GM12878 (cell line): ENCODE measurements around the gene LTB4R2. TPM values are rescaled to one million over a fixed set of nuclear protein-coding genes. Genes with fewer than 3 reads are reported as not detected.

ENCODE experiments used
- BMI1 ChIP-seq: fragments of 450-650 bp; IDR thresholded peaks from 2 replicates; pipeline ENCODE4 v1.6.1; 2016; ENCODE audit warnings: mild to moderate bottlenecking, moderate library complexity, borderline replicate concordance
- CHD1 ChIP-seq: IDR thresholded peaks from 2 replicates; pipeline ENCODE4 v1.6.1; 2012; ENCODE audit warnings: low read depth, low read length, improper control_type of control experiment
- CREB1 ChIP-seq: IDR thresholded peaks from 2 replicates; pipeline ENCODE4 v1.6.1; 2012; ENCODE audit warnings: low read depth, mild to moderate bottlenecking, inconsistent platforms
- CREM ChIP-seq: IDR thresholded peaks from 2 replicates; pipeline ENCODE4 v1.6.1; 2014; ENCODE audit warnings: antibody characterized with exemption, low read depth
- DPF2 ChIP-seq: fragments of 450-650 bp; IDR thresholded peaks from 2 replicates; pipeline ENCODE4 v1.6.1; 2017; ENCODE audit warnings: mild to moderate bottlenecking
- EGR1 ChIP-seq, 2 experiments: IDR thresholded peaks; 1 replicate in 1 of 2; 2 replicates in 1 of 2; pipeline ENCODE4 v1.6.1; 2011 to 2012; ENCODE audit warnings: low read depth in 2 of 2, low read length in 2 of 2, borderline replicate concordance in 1 of 2, mild to moderate bottlenecking in 1 of 2, moderate library complexity in 1 of 2
- ETV6 ChIP-seq, 2 experiments: fragments of 450-650 bp in 1 of 2; IDR thresholded peaks in 1 of 2; conservative IDR thresholded peaks in 1 of 2; 2 replicates each; pipeline ENCODE4 v1.6.1; 2014; ENCODE audit warnings: antibody characterized with exemption in 1 of 2, borderline replicate concordance in 1 of 2, low read depth in 1 of 2, mild to moderate bottlenecking in 1 of 2, moderate library complexity in 1 of 2
- FOXM1 ChIP-seq: IDR thresholded peaks from 2 replicates; pipeline ENCODE4 v1.6.1; 2012; ENCODE audit warnings: low read depth, mild to moderate bottlenecking, inconsistent platforms, low read length, moderate library complexity
- HCFC1 ChIP-seq: fragments of 150-350 bp; IDR thresholded peaks from 2 replicates; pipeline ENCODE4 v1.6.1; 2014; ENCODE audit warnings: low read length
- HDAC2 ChIP-seq: fragments of 200-600 bp; sonication (generic); IDR thresholded peaks from 2 replicates; pipeline ENCODE4 v1.6.1; 2017
- IKZF1 ChIP-seq: fragments of 450-650 bp; conservative IDR thresholded peaks from 2 replicates; pipeline ENCODE4 v1.6.1; 2017; ENCODE audit warnings: antibody characterized with exemption, mild to moderate bottlenecking
- MXI1 ChIP-seq: fragments of 150-350 bp; IDR thresholded peaks from 2 replicates; pipeline ENCODE4 v1.6.1; 2011; ENCODE audit warnings: low read depth, mild to moderate bottlenecking, inconsistent platforms, low read length, improper control_type of control experiment
- NBN ChIP-seq: fragments of 450-650 bp; IDR thresholded peaks from 2 replicates; pipeline ENCODE4 v1.6.1; 2016
- NKRF ChIP-seq: fragments of 450-650 bp; conservative IDR thresholded peaks from 2 replicates; pipeline ENCODE4 v1.6.1; 2017; ENCODE audit warnings: mild to moderate bottlenecking, moderate library complexity
- POLR2A ChIP-seq: IDR thresholded peaks from 2 replicates; pipeline ENCODE4 v1.6.1; 2011; ENCODE audit warnings: low read depth, mild to moderate bottlenecking, low read length
- RFX5 ChIP-seq: IDR thresholded peaks from 2 replicates; pipeline ENCODE4 v1.6.1; 2011; ENCODE audit warnings: low read depth, low read length, improper control_type of control experiment
- SMAD5 ChIP-seq: IDR thresholded peaks from 2 replicates; pipeline ENCODE4 v1.6.1; 2016; ENCODE audit warnings: antibody characterized with exemption, low read depth
- SP1 ChIP-seq: IDR thresholded peaks from one replicate; pipeline ENCODE4 v1.6.1; 2011; ENCODE audit warnings: low read depth, low read length
- SREBF2 ChIP-seq: IDR thresholded peaks from 2 replicates; pipeline ENCODE4 v1.6.1; 2012; ENCODE audit warnings: mild to moderate bottlenecking, low read length
- SRF ChIP-seq, 2 experiments: IDR thresholded peaks; 2 replicates each; pipeline ENCODE4 v1.6.1; 2011; ENCODE audit warnings: low read depth in 2 of 2, low read length in 2 of 2, mild to moderate bottlenecking in 1 of 2, moderate library complexity in 1 of 2
- TARDBP ChIP-seq: IDR thresholded peaks from 2 replicates; pipeline ENCODE4 v1.6.1; 2016; ENCODE audit warnings: borderline replicate concordance
- TBL1XR1 ChIP-seq: IDR thresholded peaks from 2 replicates; pipeline ENCODE4 v1.6.1; 2012; ENCODE audit warnings: low read depth, low read length, improper control_type of control experiment
- polyA plus RNA-seq, 11 experiments: library from polyadenylated mRNA; depleted of rRNA in 4 of 11; unstranded in 6 of 11; stranded (reverse) in 5 of 11; fragments of >200 nt; fragmentation: Nextera tagmentation in 4 of 11; fragmentation: Illumina TruSeq in 1 of 11; extraction: Ambion mirVana in 4 of 11; extraction: Trizol in 1 of 11; gene quantifications; 1 replicate in 1 of 11; 2 replicates in 10 of 11; pipeline versions ENCODE4 v1.2.1 to v1.2.3, GENCODE V29; 2011 to 2016; ENCODE audit warnings: inconsistent platforms in 2 of 11, missing spikeins in 2 of 11, low read depth in 1 of 11
- total RNA-seq, 4 experiments: library from RNA; depleted of rRNA in 3 of 4; stranded (reverse); fragments of >200 nt in 3 of 4; fragmentation: Illumina TruSeq in 1 of 4; extraction: Trizol in 1 of 4; gene quantifications; 2 replicates each; pipeline versions ENCODE4 v1.2.1 to v1.2.3, GENCODE V29; 2013 to 2021
- TF ChIP-seq, protein P1 (sequence below): fragments of 450-650 bp; formaldehyde crosslinking; IDR thresholded peaks from 2 replicates; pipeline ENCODE4 v1.4.0; 2020; ENCODE audit warnings: mild to moderate bottlenecking, moderate library complexity
- TF ChIP-seq, protein P2 (sequence below): IDR thresholded peaks from 2 replicates; pipeline ENCODE4 v1.6.1; 2011; ENCODE audit warnings: borderline replicate concordance, low read depth, mild to moderate bottlenecking, moderate library complexity, mixed read lengths, low read length; ENCODE audit not compliant: insufficient read depth; ENCODE audit errors: extremely low read length
- TF ChIP-seq, protein P3 (sequence below): IDR thresholded peaks from 2 replicates; pipeline ENCODE4 v1.6.1; 2012; ENCODE audit warnings: low read depth, low read length, improper control_type of control experiment

The LTB4R2 gene
- total and polyA plus RNA-seq, 10 of the 15 experiments (the other 5 are each of a cell fraction or from before 2014, with no cell fraction given) = 0.06 to 16.0 (median 2.6) TPM

- TF ChIP-seq NKRF = peak; percentile 89
- peak; percentile 85 for TF ChIP-seq POLR2A
- TF ChIP-seq, protein P1, sequence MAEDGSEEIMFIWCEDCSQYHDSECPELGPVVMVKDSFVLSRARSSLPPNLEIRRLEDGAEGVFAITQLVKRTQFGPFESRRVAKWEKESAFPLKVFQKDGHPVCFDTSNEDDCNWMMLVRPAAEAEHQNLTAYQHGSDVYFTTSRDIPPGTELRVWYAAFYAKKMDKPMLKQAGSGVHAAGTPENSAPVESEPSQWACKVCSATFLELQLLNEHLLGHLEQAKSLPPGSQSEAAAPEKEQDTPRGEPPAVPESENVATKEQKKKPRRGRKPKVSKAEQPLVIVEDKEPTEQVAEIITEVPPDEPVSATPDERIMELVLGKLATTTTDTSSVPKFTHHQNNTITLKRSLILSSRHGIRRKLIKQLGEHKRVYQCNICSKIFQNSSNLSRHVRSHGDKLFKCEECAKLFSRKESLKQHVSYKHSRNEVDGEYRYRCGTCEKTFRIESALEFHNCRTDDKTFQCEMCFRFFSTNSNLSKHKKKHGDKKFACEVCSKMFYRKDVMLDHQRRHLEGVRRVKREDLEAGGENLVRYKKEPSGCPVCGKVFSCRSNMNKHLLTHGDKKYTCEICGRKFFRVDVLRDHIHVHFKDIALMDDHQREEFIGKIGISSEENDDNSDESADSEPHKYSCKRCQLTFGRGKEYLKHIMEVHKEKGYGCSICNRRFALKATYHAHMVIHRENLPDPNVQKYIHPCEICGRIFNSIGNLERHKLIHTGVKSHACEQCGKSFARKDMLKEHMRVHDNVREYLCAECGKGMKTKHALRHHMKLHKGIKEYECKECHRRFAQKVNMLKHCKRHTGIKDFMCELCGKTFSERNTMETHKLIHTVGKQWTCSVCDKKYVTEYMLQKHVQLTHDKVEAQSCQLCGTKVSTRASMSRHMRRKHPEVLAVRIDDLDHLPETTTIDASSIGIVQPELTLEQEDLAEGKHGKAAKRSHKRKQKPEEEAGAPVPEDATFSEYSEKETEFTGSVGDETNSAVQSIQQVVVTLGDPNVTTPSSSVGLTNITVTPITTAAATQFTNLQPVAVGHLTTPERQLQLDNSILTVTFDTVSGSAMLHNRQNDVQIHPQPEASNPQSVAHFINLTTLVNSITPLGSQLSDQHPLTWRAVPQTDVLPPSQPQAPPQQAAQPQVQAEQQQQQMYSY (CRISPR knock-in tag) = no peak
- TF ChIP-seq CREB1 = peak; percentile 100
- peak; percentile 88 for TF ChIP-seq SP1
- TF ChIP-seq CREM = peak; percentile 100
- TF ChIP-seq HCFC1 = peak; percentile 78
- peak; percentile 95 for TF ChIP-seq MXI1
- no peak for TF ChIP-seq RFX5
- TF ChIP-seq SMAD5 = peak; percentile 36; the same call in 1 of the 2 replicates
- peak; percentile 25 to 90; a peak in 3 of 4 replicates for TF ChIP-seq SRF (IDR thresholded peaks at IDR 0.05; ENCODE audit: low read depth in 2 of 2, low read length in 2 of 2)
- no peak for TF ChIP-seq ETV6 (conservative IDR thresholded peaks at IDR 0.05 in 1 of 2, IDR thresholded peaks at IDR 0.05 in 1 of 2; ENCODE audit: borderline replicate concordance in 1 of 2, low read depth in 1 of 2)
- TF ChIP-seq HDAC2 = 0 out of 2 replicates have a peak, but pooled peaks have one; percentile 71
- no peak; the same call in 1 of the 2 replicates for TF ChIP-seq DPF2
- TF ChIP-seq CHD1 = no peak
- 0 out of 2 replicates have a peak, but pooled peaks have one; percentile 57 for TF ChIP-seq IKZF1
- no peak; the same call in 1 of the 2 replicates for TF ChIP-seq TBL1XR1
- TF ChIP-seq, protein P2, sequence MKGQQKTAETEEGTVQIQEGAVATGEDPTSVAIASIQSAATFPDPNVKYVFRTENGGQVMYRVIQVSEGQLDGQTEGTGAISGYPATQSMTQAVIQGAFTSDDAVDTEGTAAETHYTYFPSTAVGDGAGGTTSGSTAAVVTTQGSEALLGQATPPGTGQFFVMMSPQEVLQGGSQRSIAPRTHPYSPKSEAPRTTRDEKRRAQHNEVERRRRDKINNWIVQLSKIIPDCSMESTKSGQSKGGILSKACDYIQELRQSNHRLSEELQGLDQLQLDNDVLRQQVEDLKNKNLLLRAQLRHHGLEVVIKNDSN = no peak
- TF ChIP-seq TARDBP = 0 out of 2 replicates have a peak, but pooled peaks have one; percentile 56
- TF ChIP-seq SREBF2 = no peak
- TF ChIP-seq EGR1 (IDR thresholded peaks at IDR 0.05; ENCODE audit: borderline replicate concordance in 1 of 2, low read depth in 2 of 2, low read length in 2 of 2) = 0 out of 3 replicates have a peak, but pooled peaks of 1 of the 2 experiments have one; percentile 11
- TF ChIP-seq BMI1 = no peak
- TF ChIP-seq NBN = peak; percentile 97
- no peak for TF ChIP-seq FOXM1
- TF ChIP-seq, protein P3, sequence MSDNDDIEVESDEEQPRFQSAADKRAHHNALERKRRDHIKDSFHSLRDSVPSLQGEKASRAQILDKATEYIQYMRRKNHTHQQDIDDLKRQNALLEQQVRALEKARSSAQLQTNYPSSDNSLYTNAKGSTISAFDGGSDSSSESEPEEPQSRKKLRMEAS = peak; percentile 73
These were observed 10.4 kb upstream of the LTB4R2 start, which contains the start of the genes DHRS1 and NOP9 (continued) for GRCh38 chr14:24299255-24300191.
